Astrocyte (in vitro differentiated cells and primary cell): ENCODE data around the gene MFSD11. TPM values are rescaled to one million over a fixed set of nuclear protein-coding genes. Genes with fewer than 3 reads are reported as not detected.

Experiments used
- DNase-seq: peaks from one replicate; pipeline ENCODE4 v3.0.0-alpha.2; 2010; ENCODE audit warnings: low read depth
- FAIRE-seq: peaks from 2 replicates; lab custom pipeline; 2011; peaks lifted over from hg19 to GRCh38; lab: Jason Lieb, UNC
- H2AFZ ChIP-seq: 2 replicates; pipeline ENCODE4 v1.6.0; 2012; ENCODE audit warnings: low read depth, low read length, inconsistent platforms
- H3K27ac ChIP-seq: 2 replicates; pipeline ENCODE4 v1.5.1; 2011; ENCODE audit warnings: low read depth, low read length, inconsistent platforms
- H3K27me3 ChIP-seq: 2 replicates; pipeline ENCODE4 v1.6.0; 2011; ENCODE audit warnings: low read length, inconsistent platforms; ENCODE audit not compliant: insufficient read depth
- H3K36me3 ChIP-seq: 2 replicates; pipeline ENCODE4 v1.5.1; 2011; ENCODE audit warnings: low read length, inconsistent platforms; ENCODE audit not compliant: insufficient read depth
- H3K4me1 ChIP-seq: 2 replicates; pipeline ENCODE4 v1.5.1; 2011; ENCODE audit warnings: low read length, inconsistent platforms; ENCODE audit not compliant: insufficient read depth
- H3K4me2 ChIP-seq: 2 replicates; pipeline ENCODE4 v1.6.0; 2012; ENCODE audit warnings: low read length, inconsistent platforms
- H3K4me3 ChIP-seq: 2 replicates; pipeline ENCODE4 v1.5.1; 2011; ENCODE audit warnings: low read depth, mild to moderate bottlenecking, low read length, inconsistent platforms; ENCODE audit not compliant: insufficient read depth
- H3K79me2 ChIP-seq: 2 replicates; pipeline ENCODE4 v1.6.0; 2012; ENCODE audit warnings: mild to moderate bottlenecking, low read length, inconsistent platforms; ENCODE audit not compliant: insufficient read depth
- H3K9ac ChIP-seq: 2 replicates; pipeline ENCODE4 v1.6.0; 2012; ENCODE audit warnings: mild to moderate bottlenecking, low read length, inconsistent platforms
- H3K9me3 ChIP-seq: 2 replicates; pipeline ENCODE4 v1.5.1; 2012; ENCODE audit warnings: low read depth, mild to moderate bottlenecking, low read length, inconsistent platforms; ENCODE audit not compliant: insufficient read depth
- H4K20me1 ChIP-seq: 2 replicates; pipeline ENCODE4 v1.6.0; 2012; ENCODE audit warnings: low read length, inconsistent platforms; ENCODE audit not compliant: insufficient read depth
- H3K27ac Mint-ChIP-seq: one replicate; pipeline ENCODE4 v1.8.0; 2021; ENCODE audit warnings: mild to moderate bottlenecking, mixed read lengths; ENCODE audit not compliant: unreplicated experiment
- H3K27me3 Mint-ChIP-seq: one replicate; pipeline ENCODE4 v1.8.0; 2021; ENCODE audit warnings: low read depth, mixed read lengths; ENCODE audit not compliant: unreplicated experiment
- H3K36me3 Mint-ChIP-seq: one replicate; pipeline ENCODE4 v1.8.0; 2021; ENCODE audit warnings: low read depth, mixed read lengths; ENCODE audit not compliant: unreplicated experiment
- H3K4me1 Mint-ChIP-seq: one replicate; pipeline ENCODE4 v1.8.0; 2021; ENCODE audit warnings: low read depth, mixed read lengths; ENCODE audit not compliant: unreplicated experiment
- H3K4me3 Mint-ChIP-seq: one replicate; pipeline ENCODE4 v1.8.0; 2021; ENCODE audit warnings: mild to moderate bottlenecking, moderate library complexity, mixed read lengths; ENCODE audit not compliant: unreplicated experiment
- H3K9me3 Mint-ChIP-seq: one replicate; pipeline ENCODE4 v1.8.0; 2021; ENCODE audit warnings: mild to moderate bottlenecking, mixed read lengths; ENCODE audit not compliant: unreplicated experiment
- CTCF ChIP-seq: IDR thresholded peaks from 2 replicates; pipeline ENCODE4 v1.5.1; 2011; ENCODE audit warnings: low read depth, mild to moderate bottlenecking, inconsistent platforms, low read length, moderate library complexity; ENCODE audit not compliant: insufficient read depth
- EZH2 ChIP-seq: IDR thresholded peaks from 2 replicates; pipeline ENCODE4 v1.6.1; 2012; ENCODE audit warnings: mild to moderate bottlenecking, low read length, inconsistent platforms; ENCODE audit not compliant: insufficient read depth
- total RNA-seq: library from RNA; stranded (reverse); gene quantifications from 2 replicates; pipeline ENCODE4 v1.2.1, GENCODE V29; 2021

Gene MFSD11
- total RNA-seq, 1 donor from 2014 or later, result 20.9 TPM

GRCh38 chr17:76732734-76733617, 4.9 kb upstream of the MFSD11 start:
- Histone ChIP-seq H3K27ac (no peak overlapping the region), H3K9ac (peak overlapping the region; percentile 98), H3K27me3 (no peaks in the 10 kb centered on the region), H3K4me2 (peak overlapping the region; percentile 89), H4K20me1 (peaks cover 62% of the 10 kb centered on the region), H3K4me1 (peaks cover 28% of the 10 kb centered on the region), H3K79me2 (peaks cover 81% of the 10 kb centered on the region), H3K9me3 (no peaks in the 10 kb centered on the region), H2AFZ (no peak overlapping the region), H3K36me3 (peaks cover 45% of the 10 kb centered on the region), H3K4me3 (no peak overlapping the region)
- Mint-ChIP-seq H3K27me3 (no peaks in the 10 kb centered on the region), H3K9me3 (no peaks in the 10 kb centered on the region), H3K27ac (peak overlapping the region; percentile 3), H3K4me1 (peaks cover 20% of the 10 kb centered on the region), H3K4me3 (peak overlapping the region; percentile 99), H3K36me3 (peaks cover 18% of the 10 kb centered on the region)
- DNase-seq (no peak), FAIRE-seq (no peak)
- no peak for TF ChIP-seq EZH2
- no peak for TF ChIP-seq CTCF

GRCh38 chr17:76733618-76733957, 4.3 kb upstream of the MFSD11 start:
- Histone ChIP-seq H3K4me1 (peaks cover 29% of the 10 kb centered on the region), H3K4me3 (peak overlapping the region; percentile 92), H2AFZ (no peak overlapping the region), H3K4me2 (peak overlapping the region; percentile 89), H3K36me3 (peaks cover 45% of the 10 kb centered on the region), H3K9me3 (no peaks in the 10 kb centered on the region), H3K27me3 (no peaks in the 10 kb centered on the region), H3K27ac (no peak overlapping the region), H3K9ac (peak overlapping the region; percentile 98), H4K20me1 (peaks cover 59% of the 10 kb centered on the region), H3K79me2 (peaks cover 82% of the 10 kb centered on the region)
- H3K9me3 Mint-ChIP-seq, result no peaks in the 10 kb centered on the region
- no peaks in the 10 kb centered on the region for H3K27me3 Mint-ChIP-seq
- DNase-seq, result no peak
- no peak for FAIRE-seq
- H3K4me1 Mint-ChIP-seq, result peaks cover 20% of the 10 kb centered on the region
- H3K36me3 Mint-ChIP-seq, result peaks cover 18% of the 10 kb centered on the region
- H3K27ac Mint-ChIP-seq, result peak overlapping the region; percentile 3
- TF ChIP-seq EZH2, result no peak
- no peak for TF ChIP-seq CTCF
- H3K4me3 Mint-ChIP-seq, result peak overlapping the region; percentile 99
